GM08714 (cell line): ENCODE results near the gene GNAL.

Experiments used
- H3K4me3 ChIP-seq: fragments of 200-500 bp; sonication (Bioruptor generic); 2 replicates; pipeline ENCODE4 v1.5.1; 2014; ENCODE audit warnings: mild to moderate bottlenecking, low read length, inconsistent platforms
- ZNF274 ChIP-seq: IDR thresholded peaks from 2 replicates; pipeline ENCODE4 v1.6.1; 2012; ENCODE audit warnings: mild to moderate bottlenecking, low read depth, low read length

The GNAL gene

GRCh38 chr18:11752116-11752911 is 63.2 kb downstream of the GNAL start:
- H3K4me3 ChIP-seq = no peak overlapping the region
- no peak for TF ChIP-seq ZNF274

GRCh38 chr18:11754979-11755378 is 65.9 kb downstream of the GNAL start:
- TF ChIP-seq ZNF274 = no peak
- no peak overlapping the region for H3K4me3 ChIP-seq

- H3K4me3 ChIP-seq = no peak overlapping the region
- TF ChIP-seq ZNF274 = no peak
Measured at GRCh38 chr18:11757084-11757590, 68.1 kb downstream of the GNAL start.

DNA sequence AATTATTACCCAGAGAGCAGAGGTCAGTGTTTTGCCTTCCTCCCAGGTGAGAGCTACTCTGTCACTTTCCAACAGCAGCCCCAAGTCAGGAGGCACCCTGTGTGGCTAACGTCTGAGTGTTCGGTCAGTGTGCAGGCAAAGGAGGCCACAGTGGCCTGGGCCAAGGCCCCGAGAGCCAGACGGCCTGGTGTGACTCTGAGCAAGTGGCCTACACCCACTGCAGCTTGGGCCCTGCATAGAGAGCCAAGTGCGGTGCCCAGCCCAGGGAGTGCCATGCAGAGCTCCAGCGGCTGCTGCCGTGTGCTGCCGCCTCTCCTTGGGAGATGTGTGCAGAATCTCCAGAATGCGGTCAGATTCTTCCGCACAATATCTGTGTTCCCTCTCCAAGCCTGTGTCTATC is 70.4 kb downstream of the GNAL start:
- no peak overlapping the region for H3K4me3 ChIP-seq
- TF ChIP-seq ZNF274 = no peak

GRCh38 chr18:11760498-11761167 is 71.6 kb downstream of the GNAL start:
- TF ChIP-seq ZNF274 = no peak
- H3K4me3 ChIP-seq = no peak overlapping the region

DNA sequence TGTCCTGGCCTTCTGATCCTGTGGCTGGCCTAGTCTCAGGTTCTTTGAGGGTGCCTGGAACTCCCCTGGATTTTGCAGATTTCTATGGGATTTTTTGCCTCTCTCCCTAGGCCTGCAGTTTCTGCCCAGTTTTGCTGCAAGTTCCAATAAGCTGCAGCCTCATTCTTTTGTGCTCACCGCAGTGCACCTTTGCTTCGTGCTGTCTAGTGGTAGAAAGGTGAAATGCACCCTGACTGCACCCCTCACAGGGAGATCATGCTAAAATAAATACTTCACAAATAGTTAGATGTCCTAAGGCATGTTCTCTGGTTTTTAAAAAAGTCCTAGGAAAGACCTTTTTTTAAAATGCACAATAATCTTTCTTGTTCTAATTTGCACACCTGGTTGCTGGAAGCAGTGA is 72.5 kb downstream of the GNAL start:
- no peak for TF ChIP-seq ZNF274
- H3K4me3 ChIP-seq = no peak overlapping the region

- no peak overlapping the region for H3K4me3 ChIP-seq
- TF ChIP-seq ZNF274 = no peak
Measured at GRCh38 chr18:11762429-11762828, 73.4 kb downstream of the GNAL start.

DNA sequence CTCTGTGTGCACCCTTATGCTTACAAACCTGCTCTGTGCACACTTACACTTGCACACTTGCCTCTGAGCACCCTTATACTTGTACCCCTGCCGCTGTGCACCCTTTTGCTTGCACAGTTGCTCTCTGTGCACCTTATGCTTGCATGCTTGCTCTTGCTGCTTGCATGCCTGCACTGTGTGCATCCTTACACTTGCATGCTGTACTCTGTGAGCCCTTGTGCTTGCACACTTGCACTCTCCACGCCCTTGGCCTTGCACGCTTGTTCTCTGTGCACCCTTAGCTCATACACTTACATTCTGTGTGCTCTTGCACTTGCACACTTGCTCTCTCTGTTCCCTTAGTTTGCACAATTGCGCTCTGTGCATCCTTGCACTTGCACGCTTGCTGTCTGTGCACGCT is 78.3 kb downstream of the GNAL start:
- H3K4me3 ChIP-seq = no peak overlapping the region
- no peak for TF ChIP-seq ZNF274

- no peak overlapping the region for H3K4me3 ChIP-seq
- TF ChIP-seq ZNF274 = no peak
Measured at GRCh38 chr18:11767935-11768334, 78.9 kb downstream of the GNAL start.

DNA sequence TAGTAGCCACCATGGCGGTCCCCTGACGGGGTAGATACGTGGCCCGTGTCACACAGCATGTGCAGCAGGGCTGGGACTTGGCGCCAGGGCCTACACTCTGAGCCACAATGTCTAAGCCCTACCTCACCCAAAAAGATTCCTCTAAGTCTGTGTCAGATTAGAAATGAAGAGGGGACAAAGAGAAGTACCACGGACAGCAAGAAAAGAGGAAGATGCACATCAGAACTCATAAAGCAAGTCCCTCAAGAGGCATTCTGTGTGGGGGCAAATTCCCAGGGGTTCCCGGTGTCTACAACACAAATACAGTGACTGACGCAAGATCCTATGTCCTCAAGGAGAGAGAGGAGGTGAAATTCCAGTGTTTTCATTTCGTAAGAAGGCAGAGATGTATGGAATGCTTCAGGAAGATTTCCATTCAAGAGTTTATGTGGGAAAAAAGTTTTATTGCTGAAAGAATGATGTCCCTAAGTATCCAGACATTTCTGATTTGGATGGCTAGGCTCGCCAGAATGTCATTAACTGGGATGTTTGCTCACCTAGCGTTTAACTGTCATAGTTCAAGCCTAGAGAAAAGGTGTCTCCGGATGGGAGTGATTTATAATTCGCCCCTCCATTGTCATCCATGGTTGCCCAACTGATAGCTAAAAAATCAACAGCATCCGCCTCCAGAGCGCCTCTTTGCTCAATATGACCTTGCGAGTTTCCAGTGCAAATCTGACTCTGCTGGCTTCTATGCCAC is 86.5 kb downstream of the GNAL start:
- H3K4me3 ChIP-seq = no peak overlapping the region
- no peak for TF ChIP-seq ZNF274

- no peak for TF ChIP-seq ZNF274
- no peak overlapping the region for H3K4me3 ChIP-seq
Measured at GRCh38 chr18:11780042-11780441, 91.0 kb downstream of the GNAL start.

GRCh38 chr18:11783716-11784331 is 94.8 kb downstream of the GNAL start:
- TF ChIP-seq ZNF274 = no peak
- no peak overlapping the region for H3K4me3 ChIP-seq

- H3K4me3 ChIP-seq = no peak overlapping the region
- no peak for TF ChIP-seq ZNF274
Measured at GRCh38 chr18:11784674-11785304, 95.7 kb downstream of the GNAL start.
